Panc1 (cell line): ENCODE results near the gene ERCC2. TPM values are rescaled to one million over a fixed set of nuclear protein-coding genes. Genes with fewer than 3 reads are reported as not detected.

Experiments used
- ATAC-seq: fragments of 200-7000 bp; cut with Tn5 transposase; 2 replicates; pipeline ENCODE4 v1.9.1; 2020; ENCODE audit warnings: mild to moderate bottlenecking, moderate library complexity
- BruUV-seq: library from RNA; stranded (reverse); fragments of 400-500 nt; replicated peaks from 2 replicates; lab custom pipeline; 2021; lab: Mats Ljungman, UMichigan
- CTCF ChIA-PET: fragments of 300-600 bp; sonication (Branson Sonifier 250); formaldehyde crosslinking; loops from one replicate; lab custom pipeline; 2022; ENCODE audit warnings: antibody characterized with exemption; lab: Charles Lee
- POLR2A ChIA-PET: fragments of 300-600 bp; sonication (Branson Sonifier 250); formaldehyde crosslinking; loops from one replicate; lab custom pipeline; 2022; ENCODE audit warnings: antibody characterized with exemption; lab: Charles Lee
- DNase-seq: peaks from one replicate; pipeline ENCODE4 v3.0.0-alpha.2; 2010; ENCODE audit warnings: low read depth, low spot score
- H3K27ac ChIP-seq: 2 replicates; pipeline ENCODE4 v1.5.1; 2011; ENCODE audit warnings: mild to moderate bottlenecking, low read length, inconsistent platforms
- H3K27me3 ChIP-seq: fragments of 200-500 bp; sonication (Bioruptor generic); 2 replicates; pipeline ENCODE4 v1.6.0; 2014; ENCODE audit warnings: low read length, inconsistent platforms; ENCODE audit not compliant: control insufficient read depth, insufficient read depth
- H3K36me3 ChIP-seq: fragments of 200-500 bp; sonication (Bioruptor generic); 2 replicates; pipeline ENCODE4 v1.5.1; 2014; ENCODE audit warnings: inconsistent platforms, mild to moderate bottlenecking, low read length, moderate library complexity; ENCODE audit not compliant: control insufficient read depth, insufficient read depth
- H3K4me1 ChIP-seq: 2 replicates; pipeline ENCODE4 v1.5.1; 2011; ENCODE audit warnings: inconsistent platforms, mild to moderate bottlenecking, low read length, moderate library complexity; ENCODE audit not compliant: control insufficient read depth, insufficient read depth
- H3K4me3 ChIP-seq, 2 experiments: 2 replicates each; pipeline ENCODE4 v1.5.1; 2011 to 2012; ENCODE audit warnings: low read depth in 2 of 2, low read length in 2 of 2, mild to moderate bottlenecking in 2 of 2, inconsistent platforms in 1 of 2, moderate library complexity in 1 of 2
- H3K9me3 ChIP-seq: fragments of 200-500 bp; sonication (Bioruptor generic); 2 replicates; pipeline ENCODE4 v1.5.1; 2014; ENCODE audit warnings: low read depth, mild to moderate bottlenecking, inconsistent platforms, low read length, moderate library complexity; ENCODE audit not compliant: control insufficient read depth, insufficient read depth
- POLR2AphosphoS5 ChIP-seq: IDR thresholded peaks from 2 replicates; pipeline ENCODE4 v1.6.1; 2012; ENCODE audit warnings: mild to moderate bottlenecking, low read depth, low read length, moderate library complexity
- SIN3A ChIP-seq: IDR thresholded peaks from 2 replicates; pipeline ENCODE4 v1.6.1; 2012; ENCODE audit warnings: low read depth, mild to moderate bottlenecking, low read length, moderate library complexity, borderline replicate concordance; ENCODE audit not compliant: insufficient read depth
- TCF7L2 ChIP-seq: IDR thresholded peaks from 2 replicates; pipeline ENCODE4 v1.6.1; 2011; ENCODE audit warnings: mild to moderate bottlenecking, low read depth, low read length, inconsistent platforms
- in situ Hi-C: cut with HindIII; loops from 2 replicates; pipeline ENCODE4 v1.10.0; 2016; ENCODE audit warnings: low sequenced_read_pairs, low pct_unique_long_range_greater_than_20kb
- intact Hi-C: fragments of 100-400 bp; cut with micrococcal nuclease; formaldehyde crosslinking; loops from one replicate; pipeline ENCODE4 v1.10.0; 2022; ENCODE audit not compliant: unreplicated experiment
- total RNA-seq: library from RNA; stranded (reverse); gene quantifications from one replicate; pipeline ENCODE4 v1.2.1, GENCODE V29; 2021; ENCODE audit not compliant: unreplicated experiment
- TF ChIP-seq, protein P1 (sequence below), 2 experiments: IDR thresholded peaks; 2 replicates each; pipeline ENCODE4 v1.6.1; 2011 to 2012; ENCODE audit warnings: low read depth in 2 of 2, control low read depth in 1 of 2, low read length in 1 of 2, mild to moderate bottlenecking in 1 of 2, moderate library complexity in 1 of 2; ENCODE audit not compliant: insufficient read depth in 1 of 2
- TF ChIP-seq, protein P2 (sequence below): fragments of 450-650 bp; IDR thresholded peaks from 2 replicates; pipeline ENCODE4 v1.5.1; 2017; ENCODE audit warnings: mild to moderate bottlenecking

The ERCC2 gene
- total RNA-seq, 1 experiment from 2014 or later: 32.5 TPM

DNA sequence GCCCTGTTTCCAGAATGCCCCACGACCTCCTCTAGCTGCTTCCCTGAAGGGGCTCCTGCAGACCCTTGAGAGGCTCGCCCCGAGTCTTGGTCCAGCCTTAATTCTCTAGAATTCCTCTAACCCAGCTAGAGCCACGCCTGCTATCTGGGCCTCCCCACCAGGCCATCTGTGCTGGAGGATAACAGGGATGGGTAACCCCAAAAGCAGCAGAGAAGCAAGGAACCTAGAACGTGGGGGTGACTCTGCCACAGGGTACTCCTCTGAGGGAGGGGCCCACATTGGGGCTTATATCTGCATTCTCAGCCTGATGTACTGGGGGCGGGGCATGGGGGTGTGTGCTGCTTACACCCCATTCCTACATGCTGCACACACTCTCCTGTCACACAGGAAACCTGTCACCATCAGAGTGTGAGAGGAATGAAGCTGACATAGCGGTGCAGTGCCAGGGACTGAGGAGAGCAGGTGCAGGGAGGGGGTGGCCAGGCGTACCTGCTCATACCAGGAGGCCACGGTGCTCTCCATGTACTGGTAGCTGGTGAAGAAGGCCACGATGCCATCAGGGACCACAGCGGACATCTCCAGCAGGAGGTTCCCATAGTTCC lies 16.0 kb downstream of the ERCC2 start:
- DNase-seq (no peak), ATAC-seq (no peak)
- Histone ChIP-seq H3K36me3 (no peaks in the 10 kb centered on the region; the same call in 1 of the 2 replicates), H3K4me3 (no peak overlapping the region), H3K4me1 (no peaks in the 10 kb centered on the region), H3K27ac (no peak overlapping the region), H3K27me3 (no peaks in the 10 kb centered on the region), H3K9me3 (no peaks in the 10 kb centered on the region)
- no peak for TF ChIP-seq SIN3A
- no peak for TF ChIP-seq POLR2AphosphoS5
- TF ChIP-seq, protein P1, sequence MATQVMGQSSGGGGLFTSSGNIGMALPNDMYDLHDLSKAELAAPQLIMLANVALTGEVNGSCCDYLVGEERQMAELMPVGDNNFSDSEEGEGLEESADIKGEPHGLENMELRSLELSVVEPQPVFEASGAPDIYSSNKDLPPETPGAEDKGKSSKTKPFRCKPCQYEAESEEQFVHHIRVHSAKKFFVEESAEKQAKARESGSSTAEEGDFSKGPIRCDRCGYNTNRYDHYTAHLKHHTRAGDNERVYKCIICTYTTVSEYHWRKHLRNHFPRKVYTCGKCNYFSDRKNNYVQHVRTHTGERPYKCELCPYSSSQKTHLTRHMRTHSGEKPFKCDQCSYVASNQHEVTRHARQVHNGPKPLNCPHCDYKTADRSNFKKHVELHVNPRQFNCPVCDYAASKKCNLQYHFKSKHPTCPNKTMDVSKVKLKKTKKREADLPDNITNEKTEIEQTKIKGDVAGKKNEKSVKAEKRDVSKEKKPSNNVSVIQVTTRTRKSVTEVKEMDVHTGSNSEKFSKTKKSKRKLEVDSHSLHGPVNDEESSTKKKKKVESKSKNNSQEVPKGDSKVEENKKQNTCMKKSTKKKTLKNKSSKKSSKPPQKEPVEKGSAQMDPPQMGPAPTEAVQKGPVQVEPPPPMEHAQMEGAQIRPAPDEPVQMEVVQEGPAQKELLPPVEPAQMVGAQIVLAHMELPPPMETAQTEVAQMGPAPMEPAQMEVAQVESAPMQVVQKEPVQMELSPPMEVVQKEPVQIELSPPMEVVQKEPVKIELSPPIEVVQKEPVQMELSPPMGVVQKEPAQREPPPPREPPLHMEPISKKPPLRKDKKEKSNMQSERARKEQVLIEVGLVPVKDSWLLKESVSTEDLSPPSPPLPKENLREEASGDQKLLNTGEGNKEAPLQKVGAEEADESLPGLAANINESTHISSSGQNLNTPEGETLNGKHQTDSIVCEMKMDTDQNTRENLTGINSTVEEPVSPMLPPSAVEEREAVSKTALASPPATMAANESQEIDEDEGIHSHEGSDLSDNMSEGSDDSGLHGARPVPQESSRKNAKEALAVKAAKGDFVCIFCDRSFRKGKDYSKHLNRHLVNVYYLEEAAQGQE (IDR thresholded peaks at IDR 0.05; ENCODE audit: insufficient read depth in 1 of 2, low read depth in 2 of 2, low read length in 1 of 2): no peak
- no peak for TF ChIP-seq TCF7L2
- TF ChIP-seq, protein P2, sequence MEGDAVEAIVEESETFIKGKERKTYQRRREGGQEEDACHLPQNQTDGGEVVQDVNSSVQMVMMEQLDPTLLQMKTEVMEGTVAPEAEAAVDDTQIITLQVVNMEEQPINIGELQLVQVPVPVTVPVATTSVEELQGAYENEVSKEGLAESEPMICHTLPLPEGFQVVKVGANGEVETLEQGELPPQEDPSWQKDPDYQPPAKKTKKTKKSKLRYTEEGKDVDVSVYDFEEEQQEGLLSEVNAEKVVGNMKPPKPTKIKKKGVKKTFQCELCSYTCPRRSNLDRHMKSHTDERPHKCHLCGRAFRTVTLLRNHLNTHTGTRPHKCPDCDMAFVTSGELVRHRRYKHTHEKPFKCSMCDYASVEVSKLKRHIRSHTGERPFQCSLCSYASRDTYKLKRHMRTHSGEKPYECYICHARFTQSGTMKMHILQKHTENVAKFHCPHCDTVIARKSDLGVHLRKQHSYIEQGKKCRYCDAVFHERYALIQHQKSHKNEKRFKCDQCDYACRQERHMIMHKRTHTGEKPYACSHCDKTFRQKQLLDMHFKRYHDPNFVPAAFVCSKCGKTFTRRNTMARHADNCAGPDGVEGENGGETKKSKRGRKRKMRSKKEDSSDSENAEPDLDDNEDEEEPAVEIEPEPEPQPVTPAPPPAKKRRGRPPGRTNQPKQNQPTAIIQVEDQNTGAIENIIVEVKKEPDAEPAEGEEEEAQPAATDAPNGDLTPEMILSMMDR: no peak
- ChIA-PET POLR2A (interaction anchor here (0.6 kb wide), 1 partner anchor 9 kb away, joined by 3 read pairs; no protein-coding TSS in a partner anchor), CTCF (no interaction called here)
- no TSS peak for BruUV-seq
- in situ Hi-C loops (no loop called here), intact Hi-C loops (no loop called here)

DNA sequence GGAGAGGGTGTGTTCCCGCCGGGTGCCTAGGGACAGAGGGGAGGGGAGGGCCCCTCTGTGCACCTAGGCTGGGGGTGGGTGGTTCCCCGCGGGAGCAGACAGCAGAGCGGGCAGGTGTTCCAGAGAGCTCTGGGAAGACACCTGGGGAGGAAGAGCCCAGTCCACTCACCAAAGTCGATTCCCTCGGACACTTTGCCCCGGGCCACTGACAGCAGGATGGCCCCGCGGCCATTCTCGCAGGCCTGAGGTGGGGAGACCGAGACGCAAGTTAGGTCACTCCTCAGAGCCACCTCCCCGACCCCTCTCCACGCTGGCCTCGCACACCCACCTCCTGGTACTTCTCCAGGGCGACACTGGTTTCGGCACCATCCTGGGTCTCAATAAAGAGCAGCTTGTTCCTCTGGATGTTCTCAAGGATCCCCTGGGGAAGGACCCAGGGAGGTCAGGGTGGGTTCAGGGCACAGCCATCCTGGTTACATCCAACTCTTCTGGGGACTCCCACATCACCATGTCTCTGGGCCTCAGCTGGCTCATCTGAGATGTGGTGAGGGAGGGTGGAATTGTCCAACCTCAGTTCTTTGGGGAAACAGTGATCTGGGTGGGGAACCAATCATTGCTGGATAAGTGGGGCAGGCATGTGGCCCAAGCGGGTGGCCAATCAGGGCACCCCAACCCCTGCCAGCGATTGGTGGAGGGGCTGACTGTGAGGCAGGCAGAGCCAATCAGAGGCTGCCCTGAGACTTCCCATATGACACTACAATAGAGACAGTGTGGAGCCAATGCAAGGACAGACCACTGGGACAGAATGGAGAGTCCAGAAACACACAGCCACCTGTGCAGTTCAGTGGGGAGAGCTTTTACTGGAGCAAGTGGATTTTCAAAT lies 17.2 kb downstream of the ERCC2 start:
- H3K9me3 ChIP-seq: no peaks in the 10 kb centered on the region
- POLR2A ChIA-PET: interaction anchor here (0.6 kb wide), 1 partner anchor 8 kb away, joined by 3 read pairs; no protein-coding TSS in a partner anchor
- in situ Hi-C loops: no loop called here
- BruUV-seq: no TSS peak
- no peak overlapping the region for H3K4me3 ChIP-seq
- no peak for TF ChIP-seq POLR2AphosphoS5
- TF ChIP-seq, protein P2: no peak
- TF ChIP-seq SIN3A: no peak
- TF ChIP-seq, protein P1 (IDR thresholded peaks at IDR 0.05; ENCODE audit: insufficient read depth in 1 of 2, low read depth in 2 of 2, low read length in 1 of 2): no peak
- TF ChIP-seq TCF7L2: no peak
- H3K27me3 ChIP-seq: no peaks in the 10 kb centered on the region
- no peaks in the 10 kb centered on the region; the same call in 1 of the 2 replicates for H3K36me3 ChIP-seq
- CTCF ChIA-PET: no interaction called here
- ATAC-seq (no peak), DNase-seq (no peak)
- H3K4me1 ChIP-seq: no peaks in the 10 kb centered on the region
- intact Hi-C loops: no loop called here
- H3K27ac ChIP-seq: no peak overlapping the region
